HG03565 (cell line): Measurements from ENCODE around the gene SLC12A2.

Experiments used
- ATAC-seq: cut with Tn5 transposase; IDR thresholded peaks from one replicate; pipeline ENCODE4 v1.9.1; 2021; ENCODE audit warnings: mild to moderate bottlenecking, moderate library complexity; ENCODE audit not compliant: unreplicated experiment

The SLC12A2 gene

GRCh38 chr5:128216860-128217531, 133.4 kb downstream of the SLC12A2 start:
- no peak for ATAC-seq

DNA sequence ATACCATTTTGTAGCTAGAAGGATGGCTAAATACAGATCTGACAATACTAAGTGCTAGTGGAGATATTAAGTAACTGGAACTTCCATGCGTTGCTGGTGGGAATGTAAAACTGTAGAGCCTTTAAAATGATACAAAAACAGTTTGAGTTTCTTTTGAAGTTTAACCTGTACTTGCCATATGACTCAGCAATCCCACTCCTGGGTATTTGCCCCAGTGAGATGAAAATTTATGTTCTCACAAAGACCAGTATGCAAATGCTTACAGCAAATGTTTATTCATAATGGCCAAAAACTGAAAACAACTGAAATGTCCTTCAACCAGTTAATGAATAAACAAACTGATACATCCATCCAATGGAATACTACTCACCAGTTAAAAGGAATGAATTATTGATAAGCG, 137.3 kb downstream of the SLC12A2 start:
- no peak for ATAC-seq

DNA sequence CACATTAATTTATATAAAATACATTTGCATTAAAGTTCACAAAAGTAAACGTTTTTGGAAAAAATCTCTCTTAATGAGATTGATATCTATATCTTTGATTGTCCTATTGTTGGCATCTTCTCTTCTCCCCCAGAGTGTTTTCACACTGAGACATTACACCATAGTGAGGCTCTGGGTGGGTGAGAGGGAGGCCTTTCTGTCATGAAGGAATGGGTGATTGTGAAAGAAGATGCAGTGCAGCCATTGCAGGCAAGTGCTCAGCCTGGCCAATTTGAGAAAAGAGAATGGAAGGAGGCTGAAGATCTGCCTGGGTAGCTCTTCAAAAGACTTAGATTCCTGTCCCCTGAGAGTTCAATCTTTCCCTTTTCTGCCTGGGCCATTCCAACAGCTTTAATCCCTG, 140.8 kb downstream of the SLC12A2 start:
- ATAC-seq: no peak

- ATAC-seq: no peak
These were observed 141.9 kb downstream of the SLC12A2 start for GRCh38 chr5:128225245-128226030.

DNA sequence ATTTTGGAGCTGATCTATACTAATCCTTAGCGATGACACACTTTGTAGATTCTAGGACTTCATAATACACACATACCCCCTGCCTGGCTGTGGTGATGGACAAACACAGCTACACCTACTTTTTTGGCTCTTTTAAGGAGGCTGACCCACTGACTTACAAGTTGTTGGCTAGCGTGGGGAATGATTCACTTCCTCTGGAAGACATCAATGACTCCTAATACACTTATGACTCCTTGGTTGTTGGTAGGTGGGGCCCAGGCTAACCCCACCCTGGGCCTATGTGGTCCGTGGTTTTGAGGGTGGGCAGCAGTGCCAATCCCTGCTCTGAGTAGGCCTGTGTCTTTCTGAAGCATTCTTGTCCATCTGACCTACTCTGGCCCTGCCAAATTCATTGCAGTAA, 144.4 kb downstream of the SLC12A2 start:
- ATAC-seq: no peak

GRCh38 chr5:128228521-128228920, 145.0 kb downstream of the SLC12A2 start:
- no peak for ATAC-seq

DNA sequence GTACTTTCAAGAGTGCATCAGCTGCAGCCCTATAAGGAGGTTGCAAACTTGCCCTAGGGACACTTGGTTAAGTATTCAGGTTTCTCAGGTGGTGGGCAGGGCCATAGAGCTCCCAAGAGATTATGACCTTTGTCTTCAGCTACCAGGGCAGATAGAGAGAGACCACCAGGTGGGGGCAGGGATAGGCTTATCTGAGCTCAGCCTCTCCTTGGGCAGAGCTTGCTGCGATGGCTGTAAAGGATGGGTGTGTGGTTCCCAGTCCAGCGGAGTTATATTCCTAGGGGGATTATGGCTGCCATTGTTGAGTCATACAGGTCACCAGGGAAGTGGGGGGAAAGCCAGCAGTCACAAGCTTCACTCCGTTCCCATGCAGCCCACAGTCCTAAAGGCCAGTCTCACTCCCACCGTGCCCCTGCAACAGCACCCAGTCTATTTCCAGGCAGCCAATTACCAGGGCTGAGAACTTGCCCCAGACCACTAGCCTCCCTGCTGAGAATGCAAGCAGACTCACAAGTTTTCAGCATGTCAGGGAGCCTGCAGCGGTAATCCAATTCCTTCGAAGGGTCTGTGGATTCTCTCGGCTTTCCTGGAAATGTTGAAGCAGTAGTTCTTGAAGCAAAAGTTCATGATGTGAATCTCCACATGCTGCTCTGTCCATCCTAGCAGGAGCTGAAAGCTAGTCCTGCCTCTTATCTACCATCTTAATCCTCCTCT, 151.5 kb downstream of the SLC12A2 start:
- ATAC-seq: no peak

DNA sequence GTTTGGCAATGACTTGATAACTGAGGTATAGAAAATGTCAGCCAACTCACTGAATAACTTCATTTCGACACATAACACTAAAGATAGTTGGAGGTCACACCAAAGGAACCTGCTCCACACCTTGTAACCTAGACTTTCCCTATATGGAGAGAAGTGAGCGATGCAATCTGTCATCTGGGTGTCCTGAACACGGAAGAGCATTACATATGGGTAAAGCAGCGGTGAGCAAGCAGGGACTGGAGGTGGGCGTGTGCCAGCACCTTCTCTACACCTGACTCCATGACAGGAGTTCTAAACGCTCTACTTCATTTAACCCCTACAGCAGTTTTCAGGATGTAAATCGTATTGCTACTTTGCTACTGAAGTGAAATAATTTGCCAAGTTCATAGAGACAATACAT, 152.8 kb downstream of the SLC12A2 start:
- no peak for ATAC-seq

DNA sequence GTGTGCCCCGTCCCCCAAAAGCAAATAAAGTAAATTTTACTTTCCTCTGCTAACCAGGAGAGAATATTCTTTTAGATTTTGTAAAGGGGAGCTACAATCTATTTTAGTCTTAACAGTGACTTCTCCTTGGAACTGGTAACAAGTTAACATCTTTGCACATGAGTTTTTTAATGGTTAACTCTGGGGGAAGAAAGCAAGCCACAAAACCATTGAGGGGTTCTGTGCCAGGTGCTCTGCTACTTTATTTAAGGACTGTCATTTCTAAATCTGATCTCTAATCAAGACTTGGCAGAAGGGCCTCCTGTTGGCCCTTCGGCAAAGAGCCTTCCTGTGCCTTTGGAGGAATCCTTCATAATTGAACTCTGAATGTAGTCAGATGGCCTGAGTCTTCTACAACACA, 153.4 kb downstream of the SLC12A2 start:
- ATAC-seq: no peak

DNA sequence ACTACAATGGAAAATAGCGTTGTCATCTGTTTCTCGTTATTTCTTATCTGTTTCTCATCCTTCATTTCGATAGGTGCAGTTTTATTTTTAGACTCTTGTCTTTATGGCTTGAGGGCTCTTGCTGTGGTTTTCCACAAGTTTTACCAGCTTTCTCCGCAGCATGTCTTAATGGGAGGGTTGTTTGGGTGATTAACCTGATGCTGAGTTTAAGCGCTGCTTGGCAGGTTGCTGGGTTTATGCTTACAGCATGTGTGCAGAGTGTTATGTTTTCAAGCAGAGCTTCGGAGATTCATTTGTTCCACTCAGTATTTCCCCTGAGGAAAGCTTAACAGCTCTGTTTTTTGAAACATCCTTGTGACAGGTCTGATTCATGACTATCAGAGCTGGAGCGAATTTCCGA, 154.0 kb downstream of the SLC12A2 start:
- no peak for ATAC-seq
